ENCODE data around the gene TNRC6C.

DNA sequence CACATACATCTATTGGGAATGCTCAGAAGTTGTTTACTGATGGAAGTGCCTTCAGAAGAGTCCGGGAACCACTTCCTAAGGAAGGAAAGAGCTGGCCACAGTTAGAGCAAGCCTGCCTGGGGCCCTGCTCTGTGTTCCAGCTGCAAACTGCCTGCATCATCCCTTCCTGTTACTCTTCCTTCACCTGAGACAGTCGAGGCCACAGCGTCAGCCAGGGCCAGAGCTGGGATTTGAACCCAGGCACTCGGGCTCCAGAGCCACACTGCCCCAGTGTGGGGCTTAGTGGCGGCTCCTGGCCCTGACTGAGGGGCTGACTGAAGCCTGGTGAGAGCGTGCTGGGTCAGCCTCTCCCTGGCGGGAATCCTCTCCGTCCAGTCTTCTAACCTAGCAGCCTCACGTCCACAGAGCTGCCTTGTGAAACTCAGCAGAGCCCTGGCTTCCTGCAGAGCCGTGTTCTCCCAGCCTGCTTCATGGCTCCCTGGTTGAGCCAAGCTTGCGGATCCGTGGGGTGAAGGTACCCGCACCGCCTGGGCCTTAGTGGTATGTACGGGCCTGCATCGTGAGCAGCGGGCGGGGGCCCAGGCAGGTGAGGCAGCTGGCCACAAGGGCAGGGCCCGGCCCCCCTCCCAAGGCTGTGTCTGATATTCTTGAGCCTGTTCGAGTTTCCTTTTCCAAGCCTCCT, 183.1 kb downstream of the TNRC6C start:
- TF ChIP-seq POLR2A (IDR thresholded peaks at IDR 0.05) (no peak), CTCF (IDR thresholded peaks at IDR 0.05) (no peak)

Data from lower leg skin (tissue), 3 donors.